Astrocyte (in vitro differentiated cells and primary cell): ENCODE data around the gene BOD1.
"Not testable (repeated sequence)": the region's sequence is repeated elsewhere in the genome, so short reads cannot be mapped to it uniquely, and the experiment has no call there.

ENCODE experiments used
- CTCF ChIP-seq: IDR thresholded peaks from 2 replicates; pipeline ENCODE4 v1.5.1; 2011; ENCODE audit warnings: low read depth, mild to moderate bottlenecking, inconsistent platforms, low read length, moderate library complexity; ENCODE audit not compliant: insufficient read depth
- EZH2 ChIP-seq: IDR thresholded peaks from 2 replicates; pipeline ENCODE4 v1.6.1; 2012; ENCODE audit warnings: mild to moderate bottlenecking, low read length, inconsistent platforms; ENCODE audit not compliant: insufficient read depth

- not testable (repeated sequence) for TF ChIP-seq CTCF, EZH2
These were observed 30.3 kb downstream of the BOD1 start for GRCh38 chr5:173586133-173586532.
